Fibroblast of upper back skin (primary cell): ENCODE results near the gene TMC1.
A peak's percentile ranks its signal among the peaks of the same experiment; 100 is the strongest.
"Not testable (repeated sequence)": the region's sequence is repeated elsewhere in the genome, so short reads cannot be mapped to it uniquely, and the experiment has no call there.

Experiments
- DNase-seq: peaks from one replicate; pipeline ENCODE4 v3.0.0-alpha.2; 2013

The TMC1 gene

DNA sequence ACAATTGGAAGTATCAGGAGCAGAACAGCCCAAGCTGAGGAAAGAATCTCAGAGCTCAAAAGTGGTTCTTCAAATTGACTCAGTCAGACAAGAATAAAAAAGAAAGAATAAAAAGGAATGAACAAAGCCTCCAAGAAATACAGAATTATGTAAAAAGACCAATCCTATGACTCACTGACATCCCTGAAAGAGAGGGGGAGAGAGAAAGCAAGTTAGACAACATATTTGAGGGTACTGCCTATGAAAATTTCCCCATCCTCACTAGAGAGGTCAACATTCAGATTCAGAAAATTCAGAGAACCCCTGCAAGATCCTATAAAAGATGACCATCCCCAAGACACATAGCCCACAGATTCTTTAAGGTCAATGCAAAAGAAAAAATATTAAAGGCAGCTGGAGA, 258.2 kb downstream of the TMC1 start:
- peak; percentile 16 for DNase-seq

DNA sequence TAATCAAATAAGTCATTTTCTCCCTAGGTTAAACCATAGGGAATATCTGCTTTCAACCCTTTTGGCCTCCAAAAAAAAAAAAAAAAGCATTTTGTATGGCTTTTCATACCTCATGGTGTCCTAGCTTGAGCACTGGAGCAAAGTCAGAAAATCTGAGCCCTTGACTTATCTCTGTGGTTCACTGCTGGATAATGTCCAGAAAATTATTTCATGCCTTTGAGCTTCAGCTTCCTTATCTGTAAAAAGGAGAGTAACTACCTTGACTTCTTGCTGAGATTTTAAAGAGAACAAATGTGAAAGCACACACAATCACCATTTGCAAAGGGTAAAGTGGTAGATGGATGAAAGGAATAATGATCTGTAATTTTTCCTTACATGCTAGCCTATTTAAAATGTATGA, 265.5 kb downstream of the TMC1 start:
- no peak for DNase-seq

DNA sequence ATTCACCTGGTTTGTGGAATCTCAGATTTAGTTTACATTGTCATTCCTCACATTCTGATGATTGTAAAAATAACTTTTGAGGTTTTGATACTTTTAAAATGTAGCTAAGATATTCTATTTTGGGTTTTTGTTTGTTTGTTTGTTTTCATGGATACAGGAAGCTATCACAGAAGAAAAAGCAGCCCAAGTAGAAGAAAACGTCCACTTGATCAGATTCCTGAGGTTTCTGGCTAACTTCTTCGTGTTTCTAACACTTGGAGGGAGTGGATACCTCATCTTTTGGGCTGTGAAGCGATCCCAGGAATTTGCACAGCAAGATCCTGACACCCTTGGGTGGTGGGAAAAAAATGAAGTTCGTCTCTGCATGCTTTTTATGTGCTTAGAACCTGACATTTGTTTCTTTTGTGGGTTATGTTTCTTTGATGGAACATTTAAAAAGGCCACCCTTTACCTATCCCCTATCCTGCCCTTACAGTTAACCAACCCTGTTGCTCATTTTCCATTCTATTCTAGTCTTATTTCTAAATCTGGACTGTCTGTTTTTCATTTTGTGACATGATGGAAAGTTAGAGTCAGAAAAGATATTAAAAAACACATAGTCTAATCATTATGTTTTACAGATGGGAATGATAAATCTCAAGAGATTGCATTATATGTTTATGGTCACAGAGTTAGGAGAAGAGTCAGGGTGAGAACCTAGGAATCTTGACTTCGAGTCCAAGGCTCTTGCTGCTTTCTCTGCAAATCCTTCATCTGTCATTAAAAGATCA, 267.7 kb downstream of the TMC1 start:
- no peak for DNase-seq

DNA sequence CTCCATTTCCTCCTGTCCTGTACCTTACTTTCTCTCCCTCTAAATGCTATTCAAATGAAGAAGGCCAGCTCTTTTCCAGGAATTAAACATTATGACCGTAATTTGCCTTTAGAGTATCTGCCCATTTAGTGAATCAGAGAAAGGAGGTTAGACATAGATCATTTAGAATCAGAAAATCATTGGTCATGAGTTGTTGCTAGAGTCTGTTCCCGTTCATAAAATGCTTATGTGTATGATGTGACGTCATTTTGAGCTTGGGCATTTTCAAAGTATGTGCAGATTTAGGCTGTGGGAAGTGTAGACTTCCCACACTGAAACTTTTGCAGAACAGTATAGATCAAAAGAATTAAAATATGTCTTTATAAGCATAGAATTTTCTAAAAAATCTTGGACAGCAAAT, 268.5 kb downstream of the TMC1 start:
- DNase-seq: no peak

DNA sequence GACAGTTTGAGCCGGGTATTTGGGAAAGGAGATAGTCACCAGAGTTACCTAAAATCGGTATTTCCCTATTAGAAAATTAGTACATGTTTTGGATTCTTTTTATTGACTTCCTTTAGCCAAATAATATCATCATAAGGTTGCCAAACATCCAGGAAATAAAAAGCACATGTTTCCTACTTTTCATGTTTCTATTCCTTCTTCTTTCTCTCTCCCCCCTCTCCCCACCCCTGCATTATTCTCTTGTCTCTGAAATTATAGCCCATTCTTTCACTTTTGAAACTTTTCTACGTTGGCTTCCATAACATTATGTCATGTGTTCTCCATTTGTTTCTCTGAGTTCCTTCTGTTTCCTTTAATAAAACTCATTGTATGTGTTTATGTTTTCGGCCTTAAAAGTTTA, 269.6 kb downstream of the TMC1 start:
- DNase-seq: no peak

DNA sequence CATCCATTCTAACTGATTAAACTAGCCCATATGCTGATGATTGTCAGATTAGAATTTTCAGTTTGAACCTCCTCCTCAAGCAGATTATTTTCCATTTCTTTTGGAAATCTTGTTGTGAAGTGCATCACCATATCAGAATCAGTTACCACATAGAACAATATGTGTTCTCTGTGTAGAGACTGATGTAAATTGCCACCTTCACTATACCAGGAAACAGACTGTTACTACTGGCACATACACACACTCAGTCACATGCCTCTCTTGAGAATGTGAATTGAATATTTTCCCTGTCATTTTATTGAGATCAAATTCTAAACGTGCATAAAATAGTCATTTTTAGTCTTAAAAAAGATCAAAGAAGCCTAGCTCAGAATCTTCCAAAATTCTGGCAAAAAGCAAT, 270.0 kb downstream of the TMC1 start:
- DNase-seq: no peak

DNA sequence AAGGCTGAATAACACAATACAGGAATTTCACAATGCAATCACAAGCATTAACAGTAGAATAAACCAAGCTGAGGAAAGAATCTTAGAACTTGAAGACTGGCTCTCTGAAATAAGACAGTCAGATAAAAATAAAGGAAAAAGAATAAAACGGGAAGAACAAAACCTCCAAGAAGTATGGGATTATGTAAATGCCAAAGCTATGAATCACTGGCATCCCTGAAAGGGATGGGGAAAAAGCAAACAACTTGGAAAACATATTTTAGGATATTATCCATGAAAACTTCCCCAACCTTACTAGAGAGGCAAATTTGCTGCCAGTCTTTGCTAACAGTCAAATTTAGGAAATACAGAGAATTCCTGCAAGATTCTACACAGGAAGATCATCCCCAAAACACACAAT, 273.5 kb downstream of the TMC1 start:
- no peak for DNase-seq

DNA sequence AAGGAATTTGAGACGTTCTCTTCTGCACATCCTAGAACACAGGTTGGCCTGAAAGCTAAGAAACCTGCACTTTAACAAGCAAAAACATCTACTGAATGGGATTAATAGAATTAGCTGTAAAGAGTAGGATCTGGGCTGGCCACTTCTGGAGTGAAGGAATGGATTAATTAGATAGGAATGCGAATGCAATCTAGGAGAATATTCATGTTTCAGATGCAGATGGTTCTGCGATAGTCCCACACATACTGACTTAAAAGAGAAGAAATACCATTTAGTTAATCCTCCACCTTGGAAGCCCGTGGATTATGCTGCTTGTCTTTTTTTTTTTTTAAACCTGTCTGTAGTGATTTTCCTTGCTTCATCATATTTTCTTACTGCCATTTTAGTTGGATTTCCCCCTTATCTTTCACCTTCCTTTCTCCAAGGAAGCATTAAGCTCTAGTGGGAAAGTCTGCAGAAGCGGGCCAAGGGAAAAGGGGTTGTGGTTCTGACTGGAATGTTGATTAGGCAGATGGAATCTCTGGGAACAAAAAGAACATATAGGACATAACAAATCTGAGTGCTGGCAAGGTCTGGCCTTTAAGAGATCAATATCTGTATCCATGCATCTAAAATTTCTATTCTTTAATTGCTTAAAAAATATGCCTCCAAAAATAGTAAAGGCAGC, 279.1 kb downstream of the TMC1 start:
- no peak for DNase-seq

DNA sequence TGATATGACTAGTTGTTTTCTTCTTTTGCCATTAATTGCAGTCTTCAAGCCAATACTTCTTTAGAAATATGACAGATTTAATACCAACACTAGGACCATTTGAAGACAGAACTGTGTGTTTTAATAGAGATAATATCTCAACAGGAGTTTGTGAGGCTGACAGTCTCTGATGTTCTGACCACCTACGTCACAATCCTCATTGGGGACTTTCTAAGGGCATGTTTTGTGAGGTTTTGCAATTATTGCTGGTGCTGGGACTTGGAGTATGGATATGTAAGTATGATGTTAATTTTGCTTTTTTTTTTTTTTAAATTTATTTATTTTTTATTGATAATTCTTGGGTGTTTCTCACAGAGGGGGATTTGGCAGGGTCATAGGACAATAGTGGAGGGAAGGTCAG, 283.8 kb downstream of the TMC1 start:
- no peak for DNase-seq

DNA sequence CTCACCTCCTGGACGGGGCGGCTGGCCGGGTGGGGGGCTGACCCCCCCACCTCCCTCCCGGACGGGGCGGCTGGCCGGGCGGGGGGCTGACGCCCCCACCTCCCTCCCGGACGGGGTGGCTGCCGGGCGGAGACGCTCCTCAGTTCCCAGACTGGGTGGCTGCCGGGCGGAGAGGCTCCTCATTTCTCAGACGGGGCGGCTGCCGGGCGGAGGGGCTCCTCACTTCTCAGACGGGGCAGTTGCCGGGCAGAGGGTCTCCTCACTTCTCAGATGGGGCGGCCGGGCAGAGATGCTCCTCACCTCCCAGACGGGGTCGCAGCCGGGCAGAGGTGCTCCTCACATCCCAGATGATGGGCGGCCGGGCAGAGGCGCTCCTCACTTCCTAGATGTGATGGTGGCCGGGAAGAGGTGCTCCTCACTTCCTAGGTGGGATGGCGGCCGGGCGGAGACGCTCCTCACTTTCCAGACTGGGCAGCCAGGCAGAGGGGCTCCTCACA, 285.0 kb downstream of the TMC1 start:
- DNase-seq: not testable (repeated sequence)

DNA sequence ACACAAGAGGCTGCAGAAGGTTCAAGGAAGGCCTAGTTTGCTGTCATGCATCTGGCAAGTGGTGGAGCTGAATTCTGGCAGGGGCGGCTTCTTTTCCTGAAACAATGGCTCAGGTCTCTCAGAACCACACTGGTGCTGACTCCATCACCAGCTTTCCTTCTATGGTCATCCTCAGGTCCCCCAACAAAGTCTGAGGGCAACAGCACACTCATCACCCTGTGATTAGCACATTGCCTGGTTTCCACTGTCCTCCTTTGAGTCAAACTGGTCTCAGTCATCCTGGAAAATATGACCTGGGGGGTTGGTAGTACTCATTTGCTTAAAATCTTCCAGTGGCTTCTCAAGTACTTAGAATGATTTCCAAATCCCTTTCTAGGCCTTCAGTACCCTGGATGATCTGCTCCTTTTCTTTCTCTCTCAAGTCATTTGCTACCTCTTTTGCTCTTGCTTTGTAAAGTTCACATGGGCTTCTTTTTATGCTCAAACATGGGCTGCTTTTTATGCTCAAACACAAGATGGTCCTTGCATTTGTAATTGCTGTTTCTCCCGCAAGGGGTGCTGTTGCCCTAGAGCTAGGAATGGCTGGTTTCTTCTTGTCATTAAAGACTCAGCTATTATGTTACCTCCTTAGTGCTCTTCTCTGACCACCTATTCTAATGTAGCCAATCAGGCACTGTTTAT, 286.5 kb downstream of the TMC1 start:
- DNase-seq: no peak

DNA sequence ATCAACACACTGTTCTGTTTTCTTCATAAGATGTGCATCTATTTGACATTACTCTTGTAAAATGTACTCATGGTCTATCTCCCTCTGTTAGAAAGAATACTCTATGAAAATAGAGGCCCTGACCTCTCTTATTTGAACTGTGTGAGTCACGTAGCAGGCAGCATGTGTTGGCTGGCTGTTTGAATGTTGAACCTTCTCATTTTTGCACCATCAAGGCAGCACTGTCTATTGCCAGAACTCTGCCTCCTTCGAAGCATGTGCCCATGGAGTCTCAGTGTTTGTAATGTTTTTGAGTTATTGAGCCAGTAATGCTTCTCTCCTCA, 287.0 kb downstream of the TMC1 start:
- DNase-seq: no peak

DNA sequence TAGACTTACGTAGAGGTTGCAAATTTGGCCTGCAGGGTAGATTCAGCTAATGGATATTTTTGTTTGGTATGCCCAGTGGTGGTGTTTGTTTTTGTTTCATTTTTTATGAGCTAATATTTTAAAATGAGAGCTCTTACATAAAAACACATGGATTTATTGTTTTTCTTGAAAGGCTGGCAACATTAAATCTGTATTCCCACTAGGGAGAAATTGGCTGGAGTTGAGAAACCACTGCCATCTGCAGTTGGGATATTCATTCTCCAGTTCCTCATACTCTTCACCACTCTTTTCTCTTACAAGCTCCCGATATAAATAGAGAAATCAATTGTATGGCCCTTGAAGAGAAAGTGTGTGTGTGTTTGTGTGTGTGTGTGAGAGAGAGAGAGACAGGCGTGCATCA, 288.2 kb downstream of the TMC1 start:
- no peak for DNase-seq

DNA sequence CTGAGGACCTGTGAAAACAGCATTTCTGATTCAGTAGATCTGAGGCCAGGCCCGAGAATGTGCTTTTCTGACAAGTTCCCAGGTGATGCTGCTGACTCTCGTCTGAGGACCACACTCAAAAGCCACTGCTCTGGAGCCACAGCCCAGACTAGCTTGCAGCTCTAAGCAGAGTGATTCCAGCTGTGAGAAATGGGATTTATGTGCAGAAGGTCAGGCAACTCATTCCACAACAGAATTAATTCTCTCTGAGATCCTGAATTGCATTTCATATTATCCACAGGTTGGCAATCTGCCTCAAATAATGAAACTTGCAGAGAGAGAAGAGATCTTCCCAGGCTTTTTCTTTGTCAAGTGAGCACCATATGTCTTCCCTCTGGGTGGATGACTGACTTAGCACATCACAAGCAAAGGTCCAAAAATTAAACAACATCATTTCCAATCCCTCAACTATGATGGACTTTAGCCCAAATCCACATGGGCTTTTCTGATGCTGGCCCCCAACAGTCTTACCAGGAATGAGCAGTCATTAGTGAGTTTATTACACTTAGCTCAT, 291.2 kb downstream of the TMC1 start:
- DNase-seq: peak; percentile 56

DNA sequence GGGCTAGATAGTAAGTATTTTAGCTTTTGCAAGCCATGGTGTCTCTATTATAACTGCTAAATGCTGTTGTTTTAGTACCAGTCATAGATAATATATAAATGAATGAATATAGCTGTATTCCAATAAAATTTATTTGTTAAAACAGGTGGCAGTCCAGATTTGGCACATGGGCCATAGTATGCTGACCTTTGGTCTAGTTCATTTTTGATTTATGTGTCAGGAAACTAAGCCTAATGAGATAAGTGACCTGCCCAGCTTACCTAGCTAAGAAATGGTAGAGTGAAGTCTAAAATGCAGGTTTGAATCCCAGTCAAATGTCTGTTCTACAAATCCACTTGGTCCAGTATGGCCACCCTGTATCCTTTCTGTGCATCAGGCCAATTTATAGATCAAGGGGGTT, 292.1 kb downstream of the TMC1 start:
- no peak for DNase-seq

DNA sequence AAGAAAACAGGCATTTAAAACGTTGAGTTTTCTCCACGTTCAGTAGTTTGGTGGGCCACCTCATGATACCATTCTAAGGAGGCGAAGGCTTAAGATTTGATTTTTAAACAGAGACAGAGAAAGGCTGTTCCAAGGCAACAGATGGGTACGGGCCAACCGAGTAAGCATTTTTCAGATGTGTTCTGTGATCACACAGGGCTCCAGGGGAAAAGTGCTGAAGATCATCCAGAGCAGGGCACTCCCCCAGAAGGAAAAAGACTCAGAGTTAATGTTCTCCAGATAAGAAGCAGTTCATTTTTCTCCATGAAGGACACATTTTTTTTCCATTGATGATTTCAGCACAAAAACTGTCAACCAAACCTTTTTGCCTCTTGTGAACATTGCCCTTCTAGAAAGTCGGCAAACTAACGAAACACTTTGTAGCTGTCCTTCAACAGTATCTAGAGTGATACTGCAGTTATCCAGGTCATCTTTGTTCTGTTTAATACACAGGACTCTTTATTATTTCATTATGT, 292.7 kb downstream of the TMC1 start:
- DNase-seq: no peak

DNA sequence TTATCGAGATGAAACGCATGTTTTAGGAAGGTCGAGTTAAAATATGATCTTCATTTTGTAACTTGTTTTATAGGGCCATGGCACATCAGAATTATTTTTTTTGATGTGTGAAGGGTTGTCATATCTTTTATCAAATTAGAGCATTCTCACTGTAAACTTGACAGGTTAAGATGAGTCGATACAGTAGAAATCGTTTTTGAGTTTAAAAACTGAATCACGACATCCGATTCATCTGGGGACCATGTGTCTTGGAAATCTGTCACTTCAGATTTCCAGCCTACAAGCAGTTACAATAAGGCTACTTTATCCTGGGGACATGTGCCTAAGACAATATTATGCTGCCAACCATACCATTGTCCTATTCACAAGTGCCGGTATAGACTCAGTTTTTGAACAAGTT, 295.3 kb downstream of the TMC1 start:
- DNase-seq: no peak

DNA sequence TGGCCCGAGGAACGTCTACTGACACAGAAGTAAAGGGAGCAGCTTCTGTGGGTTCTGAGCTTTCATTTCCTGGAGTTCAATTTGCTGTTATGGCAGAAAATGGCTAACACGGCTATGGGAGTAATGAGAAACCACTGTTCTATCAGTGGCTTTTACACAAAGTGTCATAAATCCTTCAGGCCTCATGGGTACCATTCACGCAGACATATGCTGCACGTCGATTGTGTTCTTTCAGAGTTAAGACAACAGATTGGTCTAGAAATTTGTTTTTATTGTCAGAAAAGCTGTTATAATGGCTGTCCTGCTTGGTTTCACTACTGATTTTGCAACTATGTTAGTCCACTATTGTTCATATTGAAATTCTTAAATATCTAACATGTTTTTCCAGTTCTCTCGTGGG, 296.0 kb downstream of the TMC1 start:
- no peak for DNase-seq

DNA sequence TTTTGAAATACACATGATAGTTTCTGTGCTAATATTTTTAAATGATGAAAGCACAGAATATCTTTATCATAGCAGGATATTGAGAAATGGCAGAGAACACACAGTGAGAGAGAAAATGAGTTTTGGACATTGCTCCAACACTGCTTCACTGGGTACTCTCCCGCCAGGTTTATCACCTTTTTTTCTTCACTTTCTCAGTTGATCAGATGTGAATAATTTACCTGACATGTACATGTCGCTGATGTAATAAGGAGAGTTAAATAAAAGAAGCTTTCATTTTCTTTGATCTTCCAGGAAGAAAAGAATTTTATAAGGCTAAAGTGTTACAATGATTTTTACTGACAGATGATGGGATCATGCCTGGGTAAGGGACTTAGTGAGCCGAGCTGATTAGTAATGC, 297.0 kb downstream of the TMC1 start:
- DNase-seq: no peak

DNA sequence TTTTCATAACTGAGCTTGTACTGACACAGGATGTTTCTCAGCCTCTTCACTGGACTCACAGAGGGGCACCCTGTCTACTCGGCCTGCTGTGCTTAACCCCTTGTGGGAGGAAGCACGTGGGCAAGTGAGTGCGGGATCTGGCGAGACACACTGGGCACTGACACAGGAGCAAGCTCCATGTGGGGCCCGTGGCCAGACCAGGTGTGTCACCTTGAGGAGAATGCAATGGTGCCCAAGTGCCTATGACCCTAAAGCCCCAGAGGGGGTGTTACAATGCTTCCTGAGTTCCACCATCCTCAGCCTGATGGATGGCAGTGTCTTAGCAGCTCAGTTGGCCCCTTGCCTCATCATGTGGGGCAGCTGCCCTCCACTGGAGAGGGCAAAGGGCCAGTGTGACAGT, 302.6 kb downstream of the TMC1 start:
- DNase-seq: no peak

DNA sequence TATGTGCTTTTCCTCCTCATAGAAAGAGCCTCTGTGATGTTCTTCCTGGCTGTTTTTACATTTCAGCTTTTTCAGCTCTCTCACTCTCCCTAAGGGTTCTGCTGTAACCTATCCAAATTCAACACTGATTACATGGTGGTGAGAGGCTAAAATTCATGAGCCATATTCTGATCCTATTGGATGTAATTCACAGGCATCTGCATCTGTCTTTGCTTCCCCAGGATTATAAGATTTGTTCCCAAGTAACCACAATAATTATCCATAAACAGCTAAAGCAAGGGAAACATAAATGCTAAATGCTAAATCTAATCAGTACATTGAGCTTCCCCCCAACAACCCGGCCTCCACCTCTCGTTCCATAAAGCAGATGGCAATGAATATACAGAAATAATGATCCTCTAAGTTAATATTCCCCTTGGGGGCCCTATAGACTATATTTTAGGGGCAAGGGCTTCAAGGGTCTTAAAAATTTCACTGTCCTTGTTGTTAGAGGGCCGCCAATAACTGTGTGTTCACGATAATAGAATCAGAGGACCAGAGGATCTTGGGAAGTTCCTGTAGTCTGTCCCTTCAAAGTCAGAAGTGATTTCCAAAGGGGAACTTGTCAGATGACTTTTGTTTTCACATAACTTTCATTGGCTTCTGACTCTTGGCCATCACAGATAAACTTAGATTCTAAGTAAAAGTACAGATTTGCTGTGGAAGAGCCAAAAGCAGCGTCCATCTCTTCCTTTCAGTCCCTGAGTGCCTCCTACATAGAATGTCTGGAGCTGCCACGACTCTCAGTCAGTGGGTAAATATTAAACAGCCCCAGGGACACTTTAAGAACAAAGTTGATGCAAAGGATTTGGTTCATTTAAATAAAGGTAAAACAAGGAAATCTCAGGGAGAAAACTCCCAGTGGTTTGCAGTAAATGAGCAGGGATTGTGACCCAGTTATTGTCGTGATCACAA, 305.9 kb downstream of the TMC1 start:
- DNase-seq: peak; percentile 38

DNA sequence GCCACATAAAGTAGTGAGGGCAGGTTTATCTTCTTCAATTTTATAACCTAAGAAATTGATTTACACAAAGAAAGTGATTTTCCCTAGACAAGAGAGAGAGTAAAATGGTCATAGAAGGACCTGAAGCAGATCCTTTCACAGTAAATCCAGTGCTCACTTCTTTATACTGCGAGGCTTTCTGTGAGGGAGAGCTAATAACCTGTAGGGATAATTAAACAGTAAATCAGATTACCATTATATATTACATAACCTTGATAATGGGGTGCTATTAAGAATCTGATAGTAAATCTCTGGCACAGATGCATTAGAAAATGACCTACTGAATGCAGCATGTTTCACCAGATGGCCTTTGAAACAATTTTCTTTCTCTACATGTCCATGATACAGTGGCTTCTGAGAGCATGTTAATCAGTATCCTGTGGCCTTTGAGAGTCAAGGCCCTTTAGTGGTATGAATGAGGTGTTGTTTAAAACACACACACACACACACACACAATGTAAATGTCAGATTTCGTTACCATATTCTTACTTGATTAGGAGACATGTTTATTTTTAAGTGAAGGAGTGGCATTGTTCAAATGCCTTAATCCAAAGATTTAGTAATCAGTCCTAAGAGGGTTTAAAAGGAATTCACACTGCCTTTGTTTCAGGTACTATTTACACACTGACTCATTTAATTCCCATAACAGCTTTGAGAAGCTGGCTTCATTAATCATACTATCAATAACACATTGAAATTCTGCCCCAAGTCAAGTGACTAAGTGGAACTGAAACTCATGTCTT, 306.7 kb downstream of the TMC1 start:
- DNase-seq: peak; percentile 32
